HG03457 (cell line): Measurements from ENCODE around the gene MCC.
"Not testable (repeated sequence)": the region's sequence is repeated elsewhere in the genome, so short reads cannot be mapped to it uniquely, and the experiment has no call there.

Source experiments
- ATAC-seq: cut with Tn5 transposase; IDR thresholded peaks from one replicate; pipeline ENCODE4 v1.9.1; 2021; ENCODE audit warnings: moderate number of reproducible peaks; ENCODE audit not compliant: unreplicated experiment

MCC gene

DNA sequence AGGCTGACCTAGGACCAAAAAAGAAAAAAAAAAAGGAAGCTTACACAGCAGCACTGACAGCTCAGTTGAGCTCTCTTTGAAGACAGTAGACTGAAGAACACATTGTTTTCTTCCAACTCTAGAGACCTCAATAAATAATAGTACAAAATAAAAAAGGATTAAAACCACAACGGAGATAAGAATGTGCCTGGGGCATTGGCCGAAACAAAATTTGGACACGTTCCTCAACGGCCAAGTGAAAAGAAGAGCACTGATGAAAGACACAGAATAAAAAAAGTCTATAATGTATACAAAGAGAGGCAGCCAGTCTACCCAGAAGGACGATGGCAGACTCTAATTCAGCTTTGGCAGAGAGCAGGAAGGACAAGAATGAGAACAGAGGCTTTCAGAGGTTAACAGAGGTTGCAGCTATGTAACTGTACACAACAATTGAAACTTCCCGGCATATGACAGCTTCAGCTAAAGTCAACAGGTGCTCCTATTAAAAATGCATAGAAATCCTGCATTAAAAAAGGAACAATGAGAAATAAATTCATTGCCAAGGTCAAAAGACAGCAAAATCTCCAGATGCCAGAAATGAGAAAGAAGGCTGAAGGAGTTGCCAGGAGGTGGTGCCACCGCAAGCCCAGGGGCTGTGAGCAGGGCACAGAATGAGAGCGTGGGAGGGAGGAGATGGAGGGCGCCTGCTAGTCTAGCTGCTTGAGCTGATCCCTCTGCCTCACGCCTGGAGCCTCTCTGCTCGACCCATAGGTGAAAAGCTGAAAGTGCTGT is 397.7 kb downstream of the MCC start:
- ATAC-seq: no peak

DNA sequence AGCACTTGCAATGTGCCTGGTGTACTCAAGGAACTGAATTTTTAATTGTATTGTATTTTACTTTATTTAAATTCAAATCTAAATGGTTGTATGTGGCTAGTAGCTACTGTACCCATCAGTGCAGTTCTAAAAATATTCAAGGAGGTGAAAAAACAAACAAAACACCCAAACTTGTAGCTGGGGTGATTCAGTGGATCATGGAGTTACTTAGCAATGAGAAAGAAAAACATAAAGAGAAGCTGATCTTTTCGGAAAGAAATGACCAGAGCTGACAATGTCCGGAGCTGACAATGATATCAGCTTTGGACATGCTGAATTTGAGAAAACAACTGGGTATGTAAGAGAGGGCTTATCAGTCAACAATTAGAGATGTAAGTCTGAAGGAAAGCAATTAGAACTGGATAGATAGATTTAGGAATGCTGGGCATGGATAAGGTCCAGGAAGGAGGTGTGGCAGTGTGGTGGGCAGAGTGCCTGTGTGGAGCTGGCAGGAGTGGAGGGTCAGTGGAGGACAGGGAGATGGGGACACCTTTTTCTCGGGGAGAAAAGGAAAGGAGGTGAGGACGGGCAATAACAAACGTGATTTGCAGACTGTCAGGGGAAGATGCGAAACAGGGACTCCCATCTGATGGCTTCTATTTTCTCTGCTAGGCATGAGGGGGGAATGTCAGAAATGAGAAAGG is 398.5 kb downstream of the MCC start:
- no peak for ATAC-seq

DNA sequence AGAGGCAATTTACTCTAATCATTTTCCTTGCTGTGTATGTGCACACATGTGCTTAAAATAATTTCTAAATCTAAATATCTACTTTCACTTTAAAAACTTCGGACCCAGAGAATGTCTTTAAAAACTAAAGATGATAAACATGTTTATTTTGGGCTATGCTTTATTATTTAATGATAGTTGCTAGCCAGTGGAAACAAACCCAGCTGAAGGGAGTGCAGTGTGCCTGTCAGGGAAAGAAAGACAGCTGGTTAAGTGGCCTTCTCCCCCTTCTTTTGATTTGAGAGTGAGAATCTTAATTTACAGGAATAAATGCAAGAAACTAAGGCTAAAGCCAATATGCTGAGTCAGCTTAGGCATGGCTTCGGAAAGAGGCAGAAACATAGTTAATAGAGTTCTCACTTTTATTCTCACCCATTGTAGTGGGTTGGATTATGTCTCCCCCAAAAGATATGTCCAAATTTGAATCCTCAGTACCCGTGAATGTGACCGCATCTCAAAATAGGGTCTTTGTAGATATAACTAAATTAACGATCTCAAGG is 400.2 kb downstream of the MCC start:
- ATAC-seq: no peak

- ATAC-seq: no peak
These were observed 402.3 kb downstream of the MCC start for GRCh38 chr5:113085880-113086409.

DNA sequence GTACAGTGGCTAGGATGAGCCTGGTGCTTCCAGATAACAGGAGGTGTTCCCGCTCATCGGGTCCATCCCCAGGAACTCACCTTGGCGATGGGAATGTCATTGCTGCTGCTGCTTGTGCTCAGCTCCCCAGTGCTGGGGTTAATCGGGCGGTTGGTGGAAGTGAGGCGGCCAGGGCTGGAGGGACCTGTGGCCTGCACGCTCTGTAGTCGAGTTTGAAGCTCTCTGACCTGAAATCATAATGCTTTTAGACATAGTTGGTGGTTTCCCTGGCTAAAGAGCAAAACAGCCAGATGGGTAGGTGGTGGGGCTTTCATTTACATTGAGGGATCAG is 403.2 kb downstream of the MCC start:
- ATAC-seq: no peak

GRCh38 chr5:113084402-113085083 is 403.7 kb downstream of the MCC start:
- ATAC-seq: no peak

GRCh38 chr5:113083481-113083880 is 404.8 kb downstream of the MCC start:
- ATAC-seq: no peak

DNA sequence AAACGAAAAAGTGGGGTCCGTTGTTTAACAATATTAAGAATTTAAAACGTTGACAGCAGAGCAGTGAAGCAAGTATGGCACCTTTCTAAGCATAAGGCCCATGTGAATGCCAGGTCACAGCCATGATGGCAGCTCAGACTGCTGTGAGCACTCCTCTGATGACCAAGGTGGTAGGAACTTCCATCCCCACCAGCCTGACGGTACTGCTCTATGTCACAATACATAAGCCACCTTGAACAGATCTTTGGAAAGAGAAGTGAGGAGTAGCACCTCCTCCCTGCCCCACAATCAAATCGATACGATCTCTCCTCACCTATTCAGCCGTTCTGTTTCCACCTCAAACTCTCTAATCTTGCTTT is 405.7 kb downstream of the MCC start:
- no peak for ATAC-seq

DNA sequence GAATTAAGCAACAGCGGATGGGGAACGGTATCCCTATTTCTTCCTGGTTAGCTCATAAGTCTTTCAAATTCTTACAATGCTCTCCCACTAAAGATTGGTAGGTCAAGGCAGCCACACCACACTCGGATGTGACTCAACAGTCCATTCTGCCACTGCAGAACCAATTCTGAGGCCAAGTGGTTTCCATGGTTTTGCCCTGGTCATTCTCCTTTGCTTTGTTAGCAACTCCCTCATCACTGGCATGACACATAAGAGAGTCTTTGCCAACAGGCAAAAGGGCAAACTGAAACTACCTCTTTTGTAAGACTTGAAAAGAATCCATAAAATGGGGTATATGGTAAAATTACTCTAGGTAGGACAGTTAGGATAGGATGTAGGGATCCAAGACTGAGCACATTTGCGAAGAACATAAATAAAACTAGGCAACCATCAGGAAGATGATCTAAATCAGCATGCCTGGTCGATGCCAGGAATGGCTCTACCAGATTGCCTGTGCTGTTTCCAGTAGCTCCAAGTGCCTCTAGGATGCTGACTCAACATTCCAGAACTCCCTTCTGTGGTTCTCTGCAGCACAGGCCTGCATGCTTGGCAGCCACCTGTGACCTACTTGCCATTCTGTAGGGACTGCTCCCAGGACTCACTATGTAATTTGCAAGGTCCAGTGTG is 406.2 kb downstream of the MCC start:
- ATAC-seq: no peak

DNA sequence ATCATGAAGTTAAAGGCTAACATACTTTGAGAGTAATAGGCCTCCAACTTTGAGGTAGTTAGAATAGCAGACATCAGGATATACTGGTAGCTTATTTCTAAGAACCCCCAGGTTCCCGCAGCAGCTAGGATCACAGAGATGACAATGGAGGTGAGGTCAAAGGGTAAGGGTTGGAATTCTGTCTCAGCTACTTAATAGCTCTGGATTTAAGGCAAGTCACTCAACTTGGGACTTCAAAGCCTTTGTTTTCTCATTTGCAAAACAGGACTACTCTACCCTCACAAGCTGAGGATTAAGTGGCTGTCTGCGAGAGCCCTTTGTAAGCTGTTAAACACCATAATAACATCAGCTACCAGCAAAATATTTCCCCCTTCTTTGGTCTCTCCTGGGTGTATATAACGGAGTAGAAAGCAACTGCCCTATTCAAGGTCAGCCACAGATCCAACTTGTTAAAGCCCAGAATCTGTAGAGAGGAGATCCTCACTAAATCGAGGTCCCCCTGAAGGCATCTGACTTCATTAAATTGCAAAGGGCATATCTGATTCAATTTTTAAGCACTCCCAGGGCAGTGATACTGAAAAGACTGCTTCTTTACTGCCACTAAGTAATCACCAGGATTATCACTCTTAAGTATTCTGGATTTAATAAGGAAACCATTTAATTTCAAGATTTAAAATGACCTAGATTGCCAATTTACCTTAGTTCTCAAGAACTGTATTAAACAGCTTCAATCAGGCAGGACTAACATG is 407.0 kb downstream of the MCC start:
- no peak for ATAC-seq

DNA sequence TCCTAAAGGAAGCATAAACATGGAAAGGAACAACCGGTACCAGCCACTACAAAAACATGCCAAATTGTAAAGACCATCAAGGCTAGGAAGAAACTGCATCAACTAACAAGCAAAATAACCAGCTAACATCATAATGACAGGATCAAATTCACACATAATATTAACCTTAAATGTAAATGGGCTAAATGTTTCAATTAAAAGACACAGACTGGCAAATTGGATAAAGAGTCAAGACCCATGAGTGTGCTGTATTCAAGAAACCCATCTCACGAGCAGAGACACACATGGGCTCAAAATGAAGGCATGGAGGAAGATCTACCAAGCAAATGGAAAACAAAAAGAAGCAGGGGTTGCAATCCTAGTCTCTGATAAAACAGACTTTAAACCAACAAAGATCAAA is 411.6 kb downstream of the MCC start:
- not testable (repeated sequence) for ATAC-seq

DNA sequence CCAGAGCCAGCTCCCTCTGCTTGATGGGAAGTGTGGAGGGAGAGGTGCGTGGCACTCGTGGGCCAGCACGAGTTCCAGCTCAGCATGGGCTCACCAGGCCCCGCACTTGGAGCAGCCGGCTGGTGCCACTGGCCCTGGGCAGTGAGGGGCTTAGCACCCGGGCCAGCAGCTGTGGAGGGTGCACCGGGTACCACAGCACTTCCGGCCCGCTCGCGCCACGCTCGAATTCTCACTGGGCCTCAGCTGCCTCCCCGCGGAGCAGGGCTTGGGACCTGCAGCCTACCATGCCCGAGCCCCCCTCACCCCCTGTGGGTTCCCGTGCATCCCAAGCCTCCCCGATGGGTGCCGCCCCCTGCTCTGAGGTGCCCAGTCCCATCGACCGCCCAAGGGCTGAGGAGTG is 413.2 kb downstream of the MCC start:
- ATAC-seq: no peak

DNA sequence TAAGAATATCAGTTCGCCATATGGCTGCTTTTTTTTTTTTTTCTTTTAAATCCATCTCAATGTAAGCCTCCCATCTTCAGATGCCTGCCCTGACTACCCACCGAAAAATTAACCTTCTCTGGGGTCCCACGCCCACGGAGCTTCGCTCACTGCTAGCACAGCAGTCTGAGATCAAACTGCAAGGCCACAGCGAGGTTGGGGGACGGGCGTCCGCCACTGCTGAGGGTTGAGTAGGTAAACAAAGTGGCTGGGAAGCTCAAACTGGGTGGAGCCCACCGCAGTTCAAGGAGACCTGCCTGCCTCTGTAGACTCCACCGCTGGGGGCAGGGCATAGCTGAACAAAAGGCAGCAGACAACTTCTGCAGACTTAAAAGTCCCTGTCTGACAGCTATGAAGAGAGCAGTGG is 414.6 kb downstream of the MCC start:
- not testable (repeated sequence) for ATAC-seq

DNA sequence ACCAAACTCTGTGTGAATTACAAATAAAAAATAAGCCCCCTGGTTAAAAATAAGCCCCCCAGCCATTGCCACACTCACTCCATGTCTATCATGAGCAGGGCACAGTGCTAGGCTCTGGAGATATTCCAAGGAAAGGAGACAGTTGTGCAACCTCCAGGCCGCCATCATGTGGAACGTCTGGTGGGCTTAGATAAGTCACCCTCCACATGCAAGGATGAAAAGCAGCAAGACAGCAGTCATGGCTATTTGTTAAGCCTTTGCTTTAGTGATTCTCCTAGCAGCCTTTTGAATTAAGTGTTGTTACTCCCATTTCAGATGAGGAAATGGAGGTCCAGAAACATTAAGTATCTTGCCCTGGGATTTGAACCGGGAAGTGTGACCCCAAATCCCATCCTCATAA is 416.9 kb downstream of the MCC start:
- ATAC-seq: no peak

DNA sequence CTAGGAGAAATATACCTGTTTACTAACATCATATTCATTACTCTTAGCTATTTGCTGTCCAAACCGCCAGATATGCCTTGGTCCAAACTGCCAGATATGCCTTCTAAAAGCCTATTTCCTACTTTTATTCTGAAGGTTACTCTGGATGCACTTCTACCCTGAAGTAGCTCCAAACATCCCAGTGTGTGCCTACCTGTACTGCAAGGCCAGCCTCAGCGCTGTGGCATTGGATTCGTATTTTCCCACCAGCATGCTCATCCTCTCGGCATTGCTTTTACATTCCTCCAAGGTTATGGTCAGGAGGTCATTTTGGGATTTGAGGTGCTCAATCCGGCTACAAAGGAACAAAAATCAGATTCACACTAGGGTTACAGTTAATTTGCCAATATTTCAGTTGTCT is 417.4 kb downstream of the MCC start:
- no peak for ATAC-seq

DNA sequence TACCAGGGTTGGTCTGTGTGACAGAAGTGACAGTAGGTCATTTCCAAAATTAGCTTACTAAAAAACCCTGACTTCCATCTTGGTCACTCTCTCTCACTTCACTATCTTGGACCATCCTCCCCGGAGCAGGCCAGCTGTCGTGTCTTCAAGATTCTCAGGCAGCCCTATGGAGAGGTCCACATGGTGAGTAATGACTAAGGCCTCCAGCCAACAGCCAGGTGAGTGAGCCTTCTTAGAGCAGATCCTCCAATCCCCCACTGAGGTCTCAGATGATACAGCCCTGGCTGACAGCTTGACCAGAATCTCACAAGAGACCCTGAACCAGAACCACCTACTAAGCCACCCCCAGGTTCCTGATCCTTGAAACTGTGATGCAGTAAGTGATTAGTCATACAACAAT is 419.7 kb downstream of the MCC start:
- ATAC-seq: no peak

DNA sequence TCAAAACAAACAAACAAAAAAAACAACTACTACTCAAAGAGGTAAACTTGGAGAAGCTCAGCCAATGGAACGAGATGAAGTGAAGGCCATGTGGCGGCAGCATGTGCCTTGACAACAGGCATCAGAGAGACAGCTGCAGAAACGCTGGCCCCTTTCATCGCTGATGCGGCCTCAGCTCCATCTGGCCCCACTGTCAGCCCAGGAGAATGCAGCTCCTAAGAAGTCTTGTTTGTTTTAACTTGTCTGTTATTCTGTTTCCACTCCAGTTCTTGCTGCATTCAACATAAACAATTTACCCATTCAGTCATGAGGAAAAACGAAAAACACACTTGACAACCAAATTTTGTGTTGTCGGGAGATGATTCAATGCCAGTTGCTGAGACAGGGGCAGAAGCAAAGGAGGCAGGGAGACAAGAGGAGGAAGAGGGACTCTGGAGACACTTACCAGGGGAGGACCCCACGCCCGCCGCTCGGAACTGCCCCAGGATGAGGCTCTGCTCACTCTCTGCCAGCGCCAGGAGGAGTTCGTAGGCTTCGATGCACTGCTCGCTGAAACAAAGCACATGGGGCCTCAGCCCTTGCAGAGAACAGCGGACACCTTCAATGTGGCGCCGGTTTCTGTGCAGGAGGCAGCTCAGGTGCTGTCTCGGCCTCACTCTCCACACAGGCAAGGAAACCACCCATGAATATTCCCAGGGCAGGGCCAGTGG is 420.5 kb downstream of the MCC start:
- no peak for ATAC-seq

DNA sequence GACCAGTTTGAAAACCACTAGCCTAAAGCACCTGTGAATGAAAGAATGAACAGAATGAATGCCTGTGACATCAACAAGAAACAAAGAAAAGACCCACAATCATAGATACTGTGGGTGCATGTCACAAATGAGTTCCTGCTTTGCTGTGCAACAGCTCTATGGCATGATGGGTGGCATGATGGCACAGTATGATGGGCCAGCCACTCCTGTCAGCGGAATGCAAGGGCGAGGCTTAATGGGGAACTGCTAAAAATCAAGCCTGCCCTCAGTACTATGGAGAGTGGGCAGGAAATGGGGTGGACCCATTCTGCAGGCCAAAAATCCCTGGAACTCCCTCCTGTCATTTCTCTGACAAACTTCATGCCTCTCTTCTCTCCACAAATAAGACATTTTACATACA is 422.6 kb downstream of the MCC start:
- ATAC-seq: no peak

GRCh38 chr5:113064806-113065205 is 423.4 kb downstream of the MCC start:
- no peak for ATAC-seq

GRCh38 chr5:113063927-113064326 is 424.3 kb downstream of the MCC start:
- ATAC-seq: no peak
